HG02571 (cell line): ENCODE measurements around the gene MIEF1.

Source experiments
- ATAC-seq: cut with Tn5 transposase; IDR thresholded peaks from one replicate; pipeline ENCODE4 v1.9.1; 2021; ENCODE audit warnings: mild to moderate bottlenecking, moderate library complexity; ENCODE audit not compliant: unreplicated experiment

MIEF1 gene

DNA sequence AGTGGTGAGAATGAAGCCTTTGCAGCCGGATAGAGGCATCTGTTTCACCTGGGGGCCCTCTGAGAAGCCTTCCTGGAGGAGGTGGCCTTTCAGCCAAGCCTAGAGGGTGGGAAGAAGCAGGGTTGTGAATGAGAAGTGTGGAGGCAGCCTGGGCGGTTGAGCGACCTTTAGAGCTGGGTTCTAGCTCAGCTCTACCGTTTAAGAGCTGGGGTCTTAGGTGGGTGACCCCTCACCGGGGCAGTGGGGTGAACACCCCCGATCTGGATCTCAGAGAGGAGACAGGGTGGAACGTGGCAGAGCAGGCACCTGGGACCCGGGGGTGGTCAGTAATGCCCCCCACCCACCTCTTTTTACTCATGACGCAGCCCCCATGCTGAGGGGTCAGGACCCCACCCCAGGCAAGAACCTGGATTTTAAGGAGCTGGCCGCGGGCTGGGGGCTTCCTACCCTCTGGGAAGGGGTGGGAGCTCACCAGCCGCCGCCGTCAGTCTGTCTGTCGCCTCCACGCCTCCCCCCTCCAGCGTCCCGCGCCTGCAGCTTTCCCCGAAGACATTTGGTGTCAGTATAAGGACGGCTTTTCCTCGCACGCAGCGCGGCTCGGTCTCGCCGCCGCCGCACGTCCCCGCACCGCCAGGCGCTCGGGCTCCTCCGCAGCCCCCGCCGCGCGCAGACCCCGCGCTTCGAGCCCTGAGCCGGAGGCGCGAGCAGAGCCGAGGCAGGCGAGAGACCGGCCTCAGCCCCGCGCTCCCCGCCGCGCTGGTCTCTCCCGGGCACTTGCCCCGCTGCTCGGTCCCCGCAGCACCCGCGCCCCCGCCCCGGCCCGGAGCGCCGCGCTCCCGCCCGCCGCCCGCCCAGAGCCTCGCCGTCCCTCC lies 55.1 kb downstream of the MIEF1 start:
- ATAC-seq: no peak

DNA sequence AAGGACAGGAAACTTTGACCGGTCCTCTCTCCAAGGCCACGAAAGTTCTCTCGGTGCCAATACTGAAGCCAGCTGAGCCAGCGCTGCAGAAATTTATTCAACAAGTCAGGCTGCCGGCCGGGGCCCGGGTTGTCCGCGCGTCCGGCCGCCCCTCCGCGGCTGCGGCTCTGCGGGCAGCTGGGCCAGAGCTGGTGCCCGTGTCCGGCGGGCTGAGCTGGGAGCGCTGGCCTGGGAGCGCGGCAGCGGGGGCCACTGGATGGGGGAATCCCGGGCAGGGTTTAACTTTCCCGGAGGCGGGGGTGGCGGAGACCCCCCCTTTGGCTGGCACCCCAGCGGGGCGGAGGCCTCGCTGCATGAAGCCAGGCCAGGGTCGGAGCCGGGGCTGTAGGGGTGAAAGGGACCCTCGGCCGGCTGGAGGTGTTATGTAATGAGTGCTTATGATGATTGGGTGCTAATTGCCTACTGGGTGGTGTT lies 56.2 kb downstream of the MIEF1 start:
- no peak for ATAC-seq

DNA sequence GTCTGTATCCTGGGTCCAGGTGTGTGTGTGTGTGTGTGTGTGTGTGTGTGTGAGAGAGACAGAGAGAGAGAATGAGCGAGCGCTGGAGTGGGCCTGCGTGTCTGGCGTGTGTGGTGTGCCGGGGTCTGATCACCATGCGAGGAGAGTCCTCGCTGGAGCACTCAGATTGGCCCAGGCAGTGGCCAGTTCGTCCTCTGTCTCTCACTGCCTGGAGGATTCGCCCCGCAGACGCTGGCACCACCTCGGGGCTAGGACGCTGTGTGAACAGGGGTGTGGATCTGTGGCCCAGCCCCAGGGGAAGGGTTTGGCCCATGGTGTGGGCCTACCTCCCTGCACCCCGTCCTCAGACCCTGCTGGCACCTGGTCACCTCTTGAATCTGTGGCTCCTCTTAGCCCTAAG lies 56.9 kb downstream of the MIEF1 start:
- ATAC-seq: no peak

DNA sequence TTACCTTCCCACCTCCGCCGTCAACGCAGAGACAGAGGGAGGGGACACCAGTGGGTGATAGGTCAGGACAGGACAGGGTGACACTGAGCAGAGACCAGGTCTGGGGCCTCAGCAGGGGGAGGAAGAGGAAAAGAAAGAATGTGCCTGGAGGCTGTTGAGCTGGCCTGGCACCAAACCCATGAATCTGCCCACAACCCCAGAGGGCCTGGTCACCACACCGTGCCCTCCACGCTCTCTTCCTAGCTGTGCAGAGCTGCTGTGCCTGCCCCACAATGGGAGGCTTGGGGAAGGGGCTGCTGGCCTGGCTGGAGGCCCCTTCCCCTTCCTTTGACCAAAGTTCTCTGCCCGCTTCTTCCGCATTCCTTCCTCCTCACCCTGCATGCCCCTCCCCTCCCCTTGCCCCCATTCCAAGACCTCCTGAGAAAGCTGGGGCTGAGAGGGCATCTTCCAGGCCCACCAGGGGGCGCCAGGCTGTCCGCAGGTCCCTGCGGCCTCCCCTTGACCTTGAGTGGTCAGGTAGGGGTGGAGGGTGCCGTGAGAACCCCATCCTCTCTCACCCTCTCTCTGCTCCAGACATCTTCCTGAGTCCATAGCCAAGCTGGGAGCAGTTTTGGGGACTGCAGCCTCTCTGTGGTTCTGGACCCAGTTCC lies 57.5 kb downstream of the MIEF1 start:
- ATAC-seq: no peak

DNA sequence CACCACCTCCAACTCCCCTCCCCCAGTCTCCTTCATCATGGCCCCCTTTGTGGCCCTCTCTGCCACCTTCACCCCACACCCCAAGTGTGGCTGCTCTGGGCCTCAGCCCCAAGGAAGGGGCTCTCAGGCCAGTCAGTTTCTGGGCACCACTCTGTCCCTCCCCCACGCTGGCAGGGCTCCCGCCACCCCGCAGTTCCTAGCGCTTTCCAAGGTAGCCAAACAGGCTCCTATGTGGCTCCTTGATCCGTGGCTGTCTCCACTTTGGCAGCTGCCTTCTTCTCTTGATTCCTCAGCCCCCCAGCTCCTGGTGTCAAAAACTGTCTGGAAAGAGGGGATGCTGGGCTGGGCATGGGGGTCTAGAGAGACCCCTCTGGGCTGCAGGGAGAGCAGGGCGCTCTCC lies 58.0 kb downstream of the MIEF1 start:
- ATAC-seq: no peak

DNA sequence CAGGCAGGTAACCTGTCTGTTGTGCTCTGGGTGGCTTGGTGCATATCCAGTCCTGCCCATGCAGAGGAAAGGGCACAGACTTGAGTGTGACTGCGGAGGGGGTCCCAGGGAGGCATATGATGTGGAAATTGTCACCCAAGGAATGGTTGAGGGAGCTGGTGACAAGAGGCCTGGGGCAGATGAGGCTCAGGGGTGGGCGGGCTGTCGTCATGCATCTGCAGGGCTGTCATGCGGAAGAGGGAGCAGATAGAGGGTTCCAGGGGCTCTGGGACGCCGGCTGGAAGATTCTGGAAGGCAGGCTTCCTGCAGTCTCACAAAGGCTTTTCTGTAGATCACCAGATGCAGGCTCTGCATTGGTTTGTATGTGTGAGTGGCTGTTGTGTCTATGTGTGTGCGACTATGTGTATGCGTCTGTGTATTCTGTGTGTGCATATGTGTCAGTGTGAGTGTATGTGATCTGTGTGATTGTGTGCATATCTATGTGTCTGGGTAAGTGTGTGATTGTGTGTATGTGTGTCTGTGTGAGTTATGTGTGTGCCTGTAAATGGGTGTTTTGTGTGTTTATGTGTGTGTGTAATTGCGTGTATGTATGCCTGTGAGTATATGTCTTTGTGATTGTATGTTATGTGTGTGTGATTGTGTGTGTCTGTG lies 60.9 kb downstream of the MIEF1 start:
- no peak for ATAC-seq

DNA sequence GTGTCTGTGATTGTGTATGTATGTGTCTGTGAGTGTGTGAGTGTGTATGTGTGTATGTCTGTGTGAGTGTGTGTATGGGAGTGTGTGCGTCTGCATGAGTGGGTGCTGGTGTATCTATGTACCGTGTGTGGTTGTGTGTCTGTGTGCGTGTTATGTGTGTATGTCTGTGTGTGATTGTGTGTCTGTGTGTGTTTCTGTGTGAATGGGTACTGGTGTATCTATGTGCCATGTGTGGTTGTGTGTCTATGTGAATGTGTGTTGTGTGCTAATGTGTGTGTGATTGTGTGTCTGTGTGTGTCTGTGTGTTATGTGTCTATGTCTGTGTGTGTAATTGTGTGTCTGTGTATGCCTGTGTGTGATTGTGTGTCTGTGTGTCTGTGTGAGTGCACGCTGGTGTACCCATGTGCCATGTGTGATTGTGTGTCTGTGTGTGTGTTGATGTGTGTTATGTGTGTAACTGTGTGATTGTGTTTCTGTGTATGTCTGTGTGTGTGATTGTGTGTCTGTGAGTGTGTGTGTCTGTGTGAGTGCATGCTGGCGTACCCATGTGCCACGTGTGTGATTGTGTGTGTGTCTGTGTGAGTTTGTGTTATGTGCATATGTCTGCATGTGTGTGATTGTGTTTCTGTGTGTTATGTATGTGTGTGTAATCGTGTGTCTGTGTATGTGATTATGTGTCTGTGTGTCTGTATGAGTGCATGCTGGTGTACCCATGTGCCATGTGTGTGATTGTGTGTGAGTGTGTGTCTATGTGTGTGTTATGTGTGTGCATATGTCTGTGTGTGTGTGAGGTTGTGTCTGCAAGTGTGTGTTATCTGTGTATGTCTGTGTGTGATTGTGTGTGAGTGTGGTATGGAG lies 61.7 kb downstream of the MIEF1 start:
- ATAC-seq: no peak

DNA sequence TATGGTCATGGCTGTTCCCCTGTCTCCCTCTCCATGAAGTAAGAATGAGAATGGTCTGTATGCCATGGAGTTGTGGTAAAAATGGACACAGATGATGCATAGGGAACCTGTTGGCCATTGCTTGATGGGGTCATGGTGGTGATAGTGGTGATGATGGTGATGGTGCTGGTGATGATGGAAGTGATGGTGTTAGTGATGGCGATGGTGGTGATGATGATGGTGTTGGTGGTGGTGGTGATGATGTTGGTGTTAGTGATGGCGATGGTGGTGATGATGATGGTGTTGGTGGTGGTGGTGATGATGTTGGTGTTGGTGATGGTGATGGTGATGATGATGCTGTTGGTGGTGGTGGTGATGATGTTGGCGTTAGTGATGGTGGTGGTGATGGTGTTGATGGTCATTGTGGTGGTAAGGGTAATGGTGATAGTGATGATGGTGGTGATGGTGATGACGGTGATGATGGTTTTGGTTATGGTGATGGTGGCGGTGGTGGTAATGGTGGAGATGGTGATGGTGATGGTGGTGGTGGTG lies 63.4 kb downstream of the MIEF1 start:
- no peak for ATAC-seq

DNA sequence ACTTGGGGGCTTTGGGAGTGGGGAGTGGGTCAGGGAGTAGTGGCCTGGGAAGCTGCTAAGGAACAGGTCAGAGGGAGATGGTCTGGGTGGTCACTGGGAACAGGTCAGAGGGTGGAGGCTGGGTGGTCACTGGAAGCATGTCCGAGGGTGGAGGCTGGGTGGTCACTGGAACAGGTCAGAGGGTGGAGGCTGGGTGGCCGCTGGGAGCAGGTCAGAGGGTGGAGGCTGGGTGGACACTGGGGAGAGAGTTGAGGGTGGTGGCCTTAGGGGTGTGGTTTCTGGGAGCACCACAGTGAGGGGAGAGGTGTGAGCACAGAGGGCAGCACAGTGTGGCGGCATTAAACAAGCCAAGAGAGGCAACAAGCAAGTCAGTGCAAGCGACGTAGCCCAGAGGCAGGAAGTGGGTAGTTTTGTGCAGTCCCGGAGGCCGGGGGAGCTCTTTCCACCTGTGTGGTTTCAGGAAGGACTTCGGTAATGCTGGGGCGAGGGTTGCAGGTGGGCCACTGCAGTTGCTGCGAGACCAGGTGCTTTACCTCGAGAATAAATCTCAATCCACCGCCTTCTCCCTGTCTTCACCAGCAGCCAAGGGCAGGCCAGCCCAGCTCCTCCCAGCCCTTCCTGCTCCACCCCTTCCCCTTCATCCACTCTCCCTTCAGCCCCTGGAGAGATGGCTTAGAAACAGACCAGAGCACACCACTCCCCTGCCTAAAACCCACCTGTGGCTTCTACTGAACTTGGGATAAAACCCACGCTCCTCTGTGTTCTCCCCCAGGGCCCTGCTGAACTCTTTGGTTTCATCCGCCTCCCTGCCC lies 65.3 kb downstream of the MIEF1 start:
- no peak for ATAC-seq
